ENCODE data around the gene TEC.

- TF ChIP-seq CTCF (IDR thresholded peaks at IDR 0.05) (no peak), POLR2A (IDR thresholded peaks at IDR 0.05) (no peak)
These were observed 72.7 kb downstream of the TEC start for GRCh38 chr4:48196758-48197504.
